Measurements from ENCODE around the gene NGEF.

Gene NGEF

GRCh38 chr2:232898592-232899543 is 114.2 kb downstream of the NGEF start:
- DNase-seq (ENCODE audit: insufficient read length, low spot score), result no peak
- TF ChIP-seq POLR2A (IDR thresholded peaks at IDR 0.05; ENCODE audit: low read depth, low read length), result no peak
- FAIRE-seq, result no peak

- FAIRE-seq (no peak), DNase-seq (ENCODE audit: insufficient read length, low spot score) (no peak)
- no peak for TF ChIP-seq POLR2A (IDR thresholded peaks at IDR 0.05; ENCODE audit: low read depth, low read length)
Observed at GRCh38 chr2:232897598-232898408, 115.3 kb downstream of the NGEF start.

- no peak for FAIRE-seq
- DNase-seq (ENCODE audit: insufficient read length, low spot score), result no peak
- TF ChIP-seq POLR2A (IDR thresholded peaks at IDR 0.05; ENCODE audit: low read depth, low read length), result no peak
Observed at GRCh38 chr2:232896720-232897597, 116.1 kb downstream of the NGEF start.

- no peak for FAIRE-seq
- TF ChIP-seq POLR2A (IDR thresholded peaks at IDR 0.05; ENCODE audit: low read depth, low read length), result no peak
Observed at GRCh38 chr2:232896111-232896510, 116.9 kb downstream of the NGEF start.

GRCh38 chr2:232894746-232895145 is 118.3 kb downstream of the NGEF start:
- no peak for FAIRE-seq
- TF ChIP-seq POLR2A (IDR thresholded peaks at IDR 0.05; ENCODE audit: low read depth, low read length), result no peak
- DNase-seq (ENCODE audit: insufficient read length, low spot score), result no peak

More at GRCh38 chr2:232896111-232896510, 116.9 kb downstream of the NGEF start:
- no peak for DNase-seq (ENCODE audit: insufficient read length, low spot score)

GRCh38 chr2:232894251-232894650 is 118.8 kb downstream of the NGEF start:
- FAIRE-seq (no peak), DNase-seq (ENCODE audit: insufficient read length, low spot score) (no peak)
- TF ChIP-seq POLR2A (IDR thresholded peaks at IDR 0.05; ENCODE audit: low read depth, low read length), result no peak

- no peak for TF ChIP-seq POLR2A (IDR thresholded peaks at IDR 0.05; ENCODE audit: low read depth, low read length)
- DNase-seq (ENCODE audit: insufficient read length, low spot score), result no peak
- no peak for FAIRE-seq
Observed at GRCh38 chr2:232893834-232894233, 119.2 kb downstream of the NGEF start.

- DNase-seq (ENCODE audit: insufficient read length, low spot score), result no peak
- TF ChIP-seq POLR2A (IDR thresholded peaks at IDR 0.05; ENCODE audit: low read depth, low read length), result no peak
- FAIRE-seq, result no peak
Observed at GRCh38 chr2:232892843-232893242, 120.2 kb downstream of the NGEF start.

- TF ChIP-seq POLR2A (IDR thresholded peaks at IDR 0.05; ENCODE audit: low read depth, low read length), result no peak
- DNase-seq (ENCODE audit: insufficient read length, low spot score) (no peak), FAIRE-seq (no peak)
Observed at GRCh38 chr2:232892221-232892620, 120.8 kb downstream of the NGEF start.

GRCh38 chr2:232891621-232892071 is 121.4 kb downstream of the NGEF start:
- no peak for FAIRE-seq
- no peak for TF ChIP-seq POLR2A (IDR thresholded peaks at IDR 0.05; ENCODE audit: low read depth, low read length)
- DNase-seq (ENCODE audit: insufficient read length, low spot score), result no peak

- TF ChIP-seq POLR2A (IDR thresholded peaks at IDR 0.05; ENCODE audit: low read depth, low read length), result no peak
- DNase-seq (ENCODE audit: insufficient read length, low spot score) (no peak), FAIRE-seq (no peak)
Observed at GRCh38 chr2:232890896-232891601, 122.0 kb downstream of the NGEF start.

GRCh38 chr2:232890536-232890895 is 122.5 kb downstream of the NGEF start:
- TF ChIP-seq POLR2A (IDR thresholded peaks at IDR 0.05; ENCODE audit: low read depth, low read length), result no peak
- DNase-seq (ENCODE audit: insufficient read length, low spot score) (no peak), FAIRE-seq (no peak)

- no peak for TF ChIP-seq POLR2A (IDR thresholded peaks at IDR 0.05; ENCODE audit: low read depth, low read length)
- FAIRE-seq (no peak), DNase-seq (ENCODE audit: insufficient read length, low spot score) (no peak)
Observed at GRCh38 chr2:232889876-232890401, 123.1 kb downstream of the NGEF start.
